GM12864 (cell line): ENCODE results near the gene LGI4.
"Not testable (repeated sequence)": the region's sequence is repeated elsewhere in the genome, so short reads cannot be mapped to it uniquely, and the experiment has no call there.

Experiments
- DNase-seq: peaks from one replicate; pipeline ENCODE4 v3.0.0-alpha.2; 2011; ENCODE audit warnings: low read depth
- H3K4me3 ChIP-seq: 2 replicates; pipeline ENCODE4 v1.5.1; 2011; ENCODE audit warnings: mild to moderate bottlenecking, low read depth, low read length, control low read depth
- CTCF ChIP-seq: IDR thresholded peaks from 2 replicates; pipeline ENCODE4 v1.5.1; 2011; ENCODE audit warnings: low read depth, mild to moderate bottlenecking, moderate library complexity, low read length, control low read depth, inconsistent platforms; ENCODE audit errors: missing control alignments

LGI4 gene

GRCh38 chr19:35133826-35134225 lies 1.0 kb downstream of the LGI4 start:
- no peak for TF ChIP-seq CTCF
- no peak overlapping the region for H3K4me3 ChIP-seq
- no peak for DNase-seq

GRCh38 chr19:35132254-35132653 lies 2.6 kb downstream of the LGI4 start:
- H3K4me3 ChIP-seq: no peak overlapping the region
- no peak for TF ChIP-seq CTCF
- DNase-seq: no peak

- no peak for DNase-seq
- no peak for TF ChIP-seq CTCF
- H3K4me3 ChIP-seq: no peak overlapping the region
These were observed 3.8 kb downstream of the LGI4 start for GRCh38 chr19:35130761-35131720.

- H3K4me3 ChIP-seq, DNase-seq: not testable (repeated sequence)
These were observed 5.1 kb downstream of the LGI4 start for GRCh38 chr19:35129724-35130274.

- TF ChIP-seq CTCF: no peak
- no peak for DNase-seq
- no peak overlapping the region for H3K4me3 ChIP-seq
These were observed 6.3 kb downstream of the LGI4 start for GRCh38 chr19:35128398-35129057.

GRCh38 chr19:35127871-35128270 lies 7.0 kb downstream of the LGI4 start:
- H3K4me3 ChIP-seq: no peak overlapping the region
- TF ChIP-seq CTCF: no peak
- DNase-seq: no peak

GRCh38 chr19:35126624-35126959 lies 8.3 kb downstream of the LGI4 start:
- TF ChIP-seq CTCF: no peak
- no peak overlapping the region for H3K4me3 ChIP-seq
- no peak for DNase-seq
